NCI-H2171 treated with DMSO at 0.1 percent for 48 hours (cell line): Measurements from ENCODE around the gene TATDN3.
"Not testable (repeated sequence)": the region's sequence is repeated elsewhere in the genome, so short reads cannot be mapped to it uniquely, and the experiment has no call there.

ENCODE experiments used
- DNase-seq: peaks from one replicate; lab custom pipeline; 2025; lab: John Stamatoyannopoulos, UW

Gene TATDN3

DNA sequence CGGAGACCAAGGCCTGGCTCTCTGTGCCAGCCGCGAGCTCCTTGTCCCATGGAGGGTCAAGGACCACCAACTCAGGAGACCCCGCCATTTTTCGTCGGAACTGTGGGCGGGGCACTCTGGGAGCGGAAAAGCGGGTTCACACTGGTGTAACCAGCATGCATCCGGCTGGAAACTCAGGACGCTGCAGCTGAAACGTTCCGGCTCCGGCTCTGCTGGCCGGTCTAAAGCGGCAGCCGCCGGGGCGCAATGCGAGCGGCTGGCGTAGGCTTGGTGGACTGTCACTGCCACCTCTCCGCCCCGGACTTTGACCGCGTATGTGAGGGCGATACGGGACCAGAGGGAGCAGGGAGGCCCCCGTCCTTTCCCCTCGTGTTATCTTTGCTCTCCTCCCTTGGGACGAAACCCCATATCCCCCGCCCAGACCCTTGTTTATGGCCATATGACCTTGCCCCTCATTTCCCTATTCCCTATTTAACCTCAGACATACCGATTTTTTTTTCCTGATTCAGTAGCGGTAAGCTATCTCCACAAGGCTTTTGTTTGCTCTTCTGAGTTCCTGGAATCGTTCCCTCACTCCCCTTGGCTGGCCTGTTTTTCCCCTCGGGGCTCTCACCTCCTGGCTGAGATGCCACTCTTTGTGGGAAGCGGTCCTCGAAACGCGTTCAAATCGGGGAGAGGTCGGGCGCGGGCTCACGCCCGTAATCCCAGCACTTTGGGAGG, at the start of gene TATDN3, which contains the start of gene NSL1:
Gene TATDN3 (plus strand): TSS at position 219 of the 720 bp plus-strand sequence. CDS start 28 bp downstream, at position 247.
Gene NSL1 (minus strand): TSS at position 102 of the 720 bp plus-strand sequence. CDS start 14 bp downstream, at position 88.
- DNase-seq = peak; percentile 89

- no peak for DNase-seq
Measured at GRCh38 chr1:212743901-212744475, 47.7 kb upstream of the TATDN3 start.

GRCh38 chr1:212745303-212745702, 46.4 kb upstream of the TATDN3 start:
- no peak for DNase-seq

GRCh38 chr1:212746546-212746945, 45.1 kb upstream of the TATDN3 start:
- no peak for DNase-seq

DNA sequence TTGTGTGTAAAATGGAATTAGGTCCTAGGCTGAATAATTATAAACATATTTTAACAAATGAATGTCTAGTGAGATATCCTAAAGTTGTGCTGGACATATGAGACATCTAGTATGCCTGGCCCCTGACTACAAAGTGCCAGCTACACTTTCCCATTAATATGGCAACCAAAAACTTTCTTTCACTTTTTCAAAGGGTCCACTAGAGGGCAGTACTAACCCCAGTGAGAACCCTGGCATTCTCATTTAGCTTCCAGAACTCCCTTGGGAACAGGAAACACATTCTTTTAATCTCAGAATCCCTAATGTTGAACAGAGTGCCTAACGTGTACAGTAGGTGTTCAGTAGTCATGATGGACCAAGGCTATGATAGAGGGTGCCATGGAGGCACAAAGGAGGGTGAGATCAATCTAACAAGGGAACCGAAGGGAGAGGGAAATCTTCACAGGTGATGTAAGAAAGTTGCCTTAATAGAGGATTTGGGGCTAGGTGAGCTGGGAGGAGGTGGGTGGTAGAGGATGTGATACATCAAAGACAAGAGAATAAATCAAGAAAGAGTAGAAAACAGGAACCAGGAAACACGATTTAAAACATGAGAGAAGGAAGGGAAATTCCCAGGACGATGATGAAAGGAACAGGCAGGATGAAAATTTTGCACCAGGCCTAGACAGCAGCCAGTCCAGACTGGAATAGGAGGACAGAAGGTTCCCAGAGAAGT, 41.7 kb upstream of the TATDN3 start:
- DNase-seq = peak; percentile 63

GRCh38 chr1:212752252-212752933, 39.3 kb upstream of the TATDN3 start:
- no peak for DNase-seq

GRCh38 chr1:212752934-212753497, 38.7 kb upstream of the TATDN3 start:
- DNase-seq = no peak

- no peak for DNase-seq
Measured at GRCh38 chr1:212753749-212754148, 37.9 kb upstream of the TATDN3 start.

DNA sequence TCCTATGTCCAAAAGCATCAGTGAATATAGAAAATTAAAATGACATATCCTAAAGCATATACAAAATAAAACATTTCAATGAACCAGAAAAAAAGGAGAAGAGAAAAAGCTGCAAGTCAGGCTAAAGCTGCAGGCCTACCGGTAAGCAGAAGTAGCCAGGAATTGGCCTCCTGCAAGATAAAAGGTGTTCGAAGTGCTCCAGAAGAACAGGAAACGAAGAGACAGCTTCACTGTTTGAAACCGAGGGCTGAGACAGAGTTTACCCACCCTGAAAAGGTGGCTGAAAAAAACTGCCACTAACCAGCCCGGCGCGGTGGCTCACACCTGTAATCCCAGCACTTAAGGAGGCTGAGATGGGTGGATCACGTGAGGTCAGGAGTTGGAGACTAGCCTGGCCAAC, 37.5 kb upstream of the TATDN3 start:
- DNase-seq = no peak

GRCh38 chr1:212754680-212755079, 37.0 kb upstream of the TATDN3 start:
- DNase-seq = no peak

DNA sequence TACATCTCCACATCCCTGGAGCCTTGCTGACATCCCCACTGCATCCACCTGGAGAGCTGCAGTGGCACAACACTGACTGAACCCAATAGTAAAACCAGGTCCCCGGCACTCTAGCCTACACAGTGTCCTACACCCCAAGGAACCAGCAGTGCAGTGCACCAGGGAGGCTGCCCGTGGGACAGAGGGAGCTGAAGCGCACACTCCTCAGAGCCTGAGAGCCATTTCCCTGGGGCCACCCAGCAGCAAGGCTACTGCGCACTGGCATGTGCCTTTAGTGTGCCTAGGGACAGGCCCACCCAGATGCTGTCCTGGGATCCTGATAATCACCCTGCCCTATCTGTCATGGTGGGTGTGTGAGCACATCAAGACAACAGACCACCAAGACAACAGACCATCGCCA, 32.0 kb upstream of the TATDN3 start:
- DNase-seq = no peak

DNA sequence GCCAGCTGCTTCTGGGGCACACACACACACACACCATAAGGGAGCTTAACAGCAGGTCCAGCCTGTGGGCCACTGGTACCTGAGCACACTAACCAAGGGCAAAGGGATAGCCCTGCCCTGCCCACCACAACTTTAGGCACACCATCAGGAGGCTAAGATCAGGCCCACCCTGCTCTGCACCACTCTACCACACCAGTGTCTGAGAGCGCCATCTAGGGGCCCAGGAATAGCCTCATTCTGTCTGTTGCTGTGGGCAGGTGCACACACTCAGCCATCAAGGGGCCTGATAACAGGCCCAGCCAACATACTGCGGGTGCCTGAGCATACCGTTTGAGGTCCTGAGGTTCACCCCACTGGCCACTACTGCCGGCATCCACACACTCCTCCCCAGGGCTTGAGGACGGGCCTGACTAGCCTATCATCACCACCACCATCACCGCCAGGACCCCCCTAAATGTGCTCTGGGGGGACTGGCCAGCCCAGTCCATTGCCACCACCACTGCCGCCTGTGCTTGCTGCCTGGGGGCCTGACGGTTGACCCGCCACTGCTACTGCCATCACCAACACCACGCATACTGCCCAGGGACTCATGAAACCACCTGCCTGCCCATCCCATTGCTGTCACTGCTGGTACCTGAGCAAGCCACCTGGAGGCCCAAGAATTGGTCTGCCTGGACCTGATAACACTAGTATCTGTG, 31.4 kb upstream of the TATDN3 start:
- no peak for DNase-seq

GRCh38 chr1:212762234-212762633, 29.5 kb upstream of the TATDN3 start:
- no peak for DNase-seq

DNA sequence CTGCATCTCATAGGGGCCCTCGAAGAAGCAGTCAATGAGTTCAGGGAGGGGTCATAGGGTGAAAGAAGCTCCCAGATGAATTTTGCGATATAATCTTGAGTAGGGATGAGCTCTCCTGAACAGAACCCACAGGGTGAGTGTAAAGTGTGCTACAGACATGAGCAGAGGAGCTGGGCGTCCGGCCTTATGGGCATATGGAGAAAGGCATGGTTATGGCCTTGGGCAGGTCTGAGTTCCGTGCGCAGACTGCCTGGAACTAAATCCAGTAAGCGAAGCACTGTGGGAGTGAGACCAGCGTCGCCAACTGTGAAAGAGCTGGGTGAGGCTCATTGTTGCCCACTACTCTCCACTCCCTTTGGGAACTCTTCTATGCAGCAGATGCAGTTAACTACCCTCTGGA, 28.9 kb upstream of the TATDN3 start:
- no peak for DNase-seq

- DNase-seq = peak; percentile 33
Measured at GRCh38 chr1:212764718-212765281, 26.9 kb upstream of the TATDN3 start.

- not testable (repeated sequence) for DNase-seq
Measured at GRCh38 chr1:212766825-212767224, 24.9 kb upstream of the TATDN3 start.

GRCh38 chr1:212769459-212770167, 22.1 kb upstream of the TATDN3 start:
- no peak for DNase-seq

DNA sequence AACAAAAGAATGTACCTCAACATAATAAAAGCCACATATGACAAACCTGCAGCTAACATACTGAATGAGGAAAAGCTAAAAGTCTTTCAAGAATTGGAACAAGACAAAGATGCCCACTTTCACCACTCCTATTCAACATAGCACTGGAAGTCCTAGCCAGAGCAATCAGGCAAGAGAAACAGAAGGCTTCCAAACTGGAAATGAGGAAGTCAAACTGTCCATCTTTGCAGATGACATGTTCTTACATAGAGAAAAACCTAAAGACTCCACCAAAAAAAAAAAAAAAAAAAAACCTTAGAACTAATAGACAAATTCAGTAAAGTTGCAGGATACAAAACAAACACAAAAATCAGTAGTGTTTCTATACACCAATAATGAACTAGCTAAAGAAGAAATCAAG, 20.4 kb upstream of the TATDN3 start:
- no peak for DNase-seq

GRCh38 chr1:212773011-212773410, 18.7 kb upstream of the TATDN3 start:
- DNase-seq = no peak

GRCh38 chr1:212774584-212774983, 17.1 kb upstream of the TATDN3 start:
- DNase-seq = no peak
